T-helper 2 cell treated with Interferon-gamma antibody and Interleukin-4, amounts not matched to agents 100 ng/mL and 5 ng/mL, for 36 hours (primary cell): Measurements from ENCODE around the gene SPATA19. TPM values are rescaled to one million over a fixed set of nuclear protein-coding genes. Genes with fewer than 3 reads are reported as not detected.
"Not testable (repeated sequence)": the region's sequence is repeated elsewhere in the genome, so short reads cannot be mapped to it uniquely, and the experiment has no call there.

Source experiments
- intact Hi-C: fragments of 100-400 bp; cut with micrococcal nuclease; formaldehyde crosslinking; loops from one replicate; pipeline ENCODE4 v1.15.1; 2023
- total RNA-seq: library from RNA; stranded (reverse); gene quantifications from 2 replicates; pipeline ENCODE4 v1.2.3, GENCODE V29; 2022

The SPATA19 gene
- not detected in 2 replicates for total RNA-seq

- intact Hi-C loops = no loop called here
These were observed at the start of gene SPATA19 for GRCh38 chr11:133845413-133845812. SPATA19 (minus strand) TSS chr11:133845513; CDS start chr11:133845446, 67 bp downstream.

DNA sequence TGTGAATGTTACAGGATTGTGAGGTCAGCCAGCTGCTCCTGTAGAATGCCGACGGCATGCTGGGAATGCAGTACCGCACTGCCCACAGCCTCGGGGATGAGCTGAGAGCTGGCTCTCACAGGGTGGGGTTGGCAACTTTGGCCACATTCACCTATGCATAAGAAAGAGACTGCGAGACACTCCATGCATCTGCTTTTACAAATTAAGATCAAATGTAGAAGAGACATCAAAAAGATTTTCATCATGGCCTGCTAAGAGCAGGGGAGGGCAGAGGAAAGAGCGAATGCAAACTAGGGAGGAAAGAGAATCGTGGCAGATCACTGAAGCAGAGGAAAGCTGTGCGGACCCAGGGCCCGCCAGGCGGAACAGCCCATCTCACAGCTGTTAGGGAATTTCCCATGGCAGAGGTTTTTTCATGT lies 49.8 kb upstream of the SPATA19 start:
- intact Hi-C loops = no loop called here

- intact Hi-C loops = no loop called here
These were observed 48.1 kb upstream of the SPATA19 start for GRCh38 chr11:133893381-133893780.

DNA sequence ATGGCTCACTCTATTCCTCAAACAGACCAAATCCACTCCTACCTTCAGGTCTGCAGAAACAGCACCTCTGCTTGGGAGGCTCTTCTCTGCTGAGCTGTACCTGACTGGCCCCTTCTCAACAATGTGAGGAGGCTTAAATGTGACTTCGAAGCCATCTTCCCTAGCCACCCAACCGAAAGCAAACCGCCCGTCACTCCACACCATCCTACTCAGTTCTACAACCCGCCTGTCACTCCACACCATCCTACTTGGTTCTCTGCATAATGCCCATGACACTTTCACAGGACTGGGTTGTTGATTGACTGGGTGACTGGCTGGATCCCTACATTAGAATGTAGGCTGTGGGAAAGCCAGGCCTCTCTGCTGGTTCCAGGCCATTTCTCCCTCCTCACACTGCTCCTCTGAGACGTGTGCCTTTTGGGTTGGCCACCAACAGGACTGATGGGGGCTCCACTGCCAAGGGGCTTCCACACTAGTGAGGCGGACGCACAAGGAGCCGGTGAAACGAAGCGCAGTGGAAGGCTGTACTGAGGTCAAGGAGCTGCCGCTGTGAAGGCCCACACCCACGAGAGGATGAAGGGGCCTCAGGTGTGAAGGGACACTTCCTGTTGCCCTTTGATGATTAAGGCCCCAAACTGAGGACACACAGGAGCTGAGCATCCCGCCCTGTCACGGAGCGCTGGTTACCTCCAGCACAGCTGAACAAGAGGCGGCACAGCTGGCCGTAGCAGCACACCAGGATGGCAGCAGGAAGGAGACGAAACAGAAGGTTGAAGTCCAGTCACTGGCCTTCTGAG lies 47.5 kb upstream of the SPATA19 start:
- intact Hi-C loops = no loop called here

DNA sequence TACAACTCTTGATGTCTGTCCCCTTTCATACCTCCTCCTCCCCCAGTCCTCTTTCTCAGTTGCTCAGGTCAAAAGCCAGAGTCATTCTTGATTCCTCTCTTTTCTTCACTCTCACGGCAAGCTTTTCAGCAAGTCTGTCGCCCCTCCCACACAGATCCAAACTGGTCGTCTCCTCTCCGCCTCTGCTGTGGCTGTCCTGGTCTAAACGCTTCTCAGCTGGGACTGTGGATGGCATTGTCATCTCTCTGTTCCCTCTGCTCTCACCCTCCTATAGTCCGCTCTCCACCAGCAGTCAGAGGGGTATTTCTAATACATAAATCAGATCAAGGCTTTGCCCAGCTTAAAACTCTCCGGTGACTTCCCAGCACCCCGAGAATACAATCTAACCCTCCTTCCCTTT lies 46.8 kb upstream of the SPATA19 start:
- intact Hi-C loops = no loop called here

GRCh38 chr11:133889893-133890292 lies 44.6 kb upstream of the SPATA19 start:
- intact Hi-C loops = no loop called here

- intact Hi-C loops = no loop called here
These were observed 43.9 kb upstream of the SPATA19 start for GRCh38 chr11:133889188-133889587.

DNA sequence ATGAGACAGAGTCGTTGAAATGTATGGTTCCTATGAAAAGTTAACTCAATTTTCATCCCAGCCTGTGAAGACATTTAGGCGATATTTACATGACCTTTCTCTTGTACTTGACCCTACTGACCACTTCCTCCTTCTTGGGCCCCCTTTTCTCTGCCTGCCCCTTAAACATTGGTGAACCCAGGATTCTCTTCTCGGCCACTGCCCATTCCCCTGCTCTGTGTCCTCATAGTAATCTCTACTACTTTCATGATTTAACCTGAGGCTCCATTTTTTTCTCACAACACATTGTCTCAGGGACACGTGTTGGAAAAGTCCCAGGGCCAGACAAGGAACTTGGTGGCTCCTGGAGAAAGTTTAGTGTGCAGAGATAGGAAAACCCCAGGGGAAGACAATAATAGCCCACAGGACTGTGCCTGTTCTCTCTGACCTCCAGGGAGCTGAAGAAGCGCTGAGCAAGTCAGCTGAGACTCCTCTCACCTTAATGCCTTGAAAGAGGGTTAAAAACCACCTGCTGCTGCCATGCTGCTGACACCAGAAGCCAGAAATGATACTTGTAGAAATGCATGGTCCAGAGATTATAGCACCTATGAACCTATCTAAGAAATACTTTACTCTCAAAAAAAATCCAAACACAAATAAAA lies 42.5 kb upstream of the SPATA19 start:
- intact Hi-C loops = no loop called here

DNA sequence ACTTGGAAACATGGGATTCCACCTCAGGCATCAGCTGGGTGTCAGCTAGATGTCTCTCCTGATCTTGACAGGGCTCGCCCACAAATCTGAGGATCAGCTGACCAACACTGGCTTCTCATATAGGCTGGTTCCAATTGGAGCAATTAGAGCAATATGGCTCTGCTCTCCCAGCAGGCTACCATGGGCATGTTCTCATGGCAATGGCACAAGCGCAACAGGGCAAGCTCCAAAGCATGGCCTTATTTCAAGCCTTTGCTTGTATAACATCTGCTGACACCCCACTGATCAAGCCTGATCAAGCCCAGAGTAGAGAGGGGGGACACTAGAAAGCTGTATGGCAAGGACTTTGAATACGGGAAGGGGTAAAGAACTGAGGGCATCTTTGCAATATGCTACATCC lies 40.7 kb upstream of the SPATA19 start:
- intact Hi-C loops = no loop called here

- intact Hi-C loops = no loop called here
These were observed 26.8 kb upstream of the SPATA19 start for GRCh38 chr11:133872160-133872559.

- intact Hi-C loops = no loop called here
These were observed 22.1 kb upstream of the SPATA19 start for GRCh38 chr11:133867456-133867855.

GRCh38 chr11:133865466-133865865 lies 20.2 kb upstream of the SPATA19 start:
- intact Hi-C loops = no loop called here

DNA sequence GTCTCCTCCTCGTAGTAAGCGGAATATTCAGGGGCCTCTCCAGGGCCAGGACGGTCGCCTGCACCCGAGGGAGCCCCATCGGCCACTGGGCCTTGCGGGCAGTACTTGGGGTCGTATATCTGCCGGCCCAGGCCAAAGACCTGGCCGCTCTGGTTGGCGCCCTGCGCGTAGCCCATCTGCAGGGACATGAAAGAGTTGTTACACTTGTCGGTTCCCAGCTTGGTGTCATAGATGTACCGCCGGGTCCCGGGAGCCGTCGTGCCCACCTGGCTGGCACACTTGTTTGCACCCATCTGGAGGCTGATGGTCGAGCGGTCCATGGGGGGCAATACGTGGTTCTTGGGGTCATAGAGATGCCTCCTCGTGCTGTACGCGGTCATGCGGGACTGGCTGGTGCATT lies 19.4 kb upstream of the SPATA19 start:
- intact Hi-C loops = no loop called here

- intact Hi-C loops = no loop called here
These were observed 14.8 kb upstream of the SPATA19 start for GRCh38 chr11:133860151-133860550.

GRCh38 chr11:133854330-133854960 lies 9.1 kb upstream of the SPATA19 start:
- intact Hi-C loops = not testable (repeated sequence)

- intact Hi-C loops = no loop called here
These were observed 1.1 kb downstream of the SPATA19 start for GRCh38 chr11:133844217-133844616.

GRCh38 chr11:133843454-133843987 lies 1.8 kb downstream of the SPATA19 start:
- intact Hi-C loops = no loop called here

GRCh38 chr11:133842730-133843129 lies 2.6 kb downstream of the SPATA19 start:
- intact Hi-C loops = no loop called here

- intact Hi-C loops = no loop called here
These were observed 3.3 kb downstream of the SPATA19 start for GRCh38 chr11:133842053-133842452.

GRCh38 chr11:133841279-133842043 lies 3.9 kb downstream of the SPATA19 start:
- intact Hi-C loops = no loop called here

DNA sequence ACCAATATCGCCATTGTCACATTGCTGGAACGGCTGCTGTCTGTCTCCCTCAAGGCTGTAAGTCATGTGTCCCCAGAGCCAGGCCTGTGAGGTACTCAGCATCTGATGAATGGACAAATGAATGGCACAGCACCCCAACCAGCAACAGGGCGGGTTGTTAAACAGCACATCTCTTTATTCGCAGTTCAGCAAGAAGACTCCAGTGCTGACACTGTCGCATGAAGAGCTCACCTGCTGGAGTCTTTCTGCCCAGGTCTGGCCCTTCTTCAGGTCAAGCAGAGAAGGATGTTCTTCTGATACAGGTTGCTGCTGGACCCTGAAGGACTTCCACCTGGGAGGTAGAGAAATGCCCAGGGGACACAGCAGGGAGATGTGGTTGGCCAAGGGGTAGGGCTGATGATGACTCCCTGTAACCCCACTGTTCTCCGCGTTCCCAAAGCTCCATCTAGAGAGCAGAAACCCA lies 4.8 kb downstream of the SPATA19 start:
- intact Hi-C loops = no loop called here
